Measurements from ENCODE around the gene UFSP1.

The UFSP1 gene

DNA sequence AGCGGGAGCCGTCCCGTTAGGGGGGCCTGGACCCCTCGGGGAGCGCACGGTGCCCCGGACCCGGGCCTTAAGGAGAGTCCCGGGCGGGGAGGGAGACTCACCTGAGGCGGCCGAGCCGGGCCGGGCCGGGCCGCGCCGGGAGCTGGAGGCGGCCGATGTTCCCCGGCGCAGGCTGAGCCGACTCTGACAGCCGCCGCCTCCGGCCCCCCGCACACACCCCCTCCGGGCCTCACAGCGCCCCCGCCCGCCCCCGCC is 6.1 kb upstream of the UFSP1 start, which contains the start of gene ACHE:
Gene ACHE (minus strand): TSS at position 188 of the 255 bp plus-strand sequence. CDS start 1,656 bp downstream, outside the sequence.
- no peak for DNase-seq

DNA sequence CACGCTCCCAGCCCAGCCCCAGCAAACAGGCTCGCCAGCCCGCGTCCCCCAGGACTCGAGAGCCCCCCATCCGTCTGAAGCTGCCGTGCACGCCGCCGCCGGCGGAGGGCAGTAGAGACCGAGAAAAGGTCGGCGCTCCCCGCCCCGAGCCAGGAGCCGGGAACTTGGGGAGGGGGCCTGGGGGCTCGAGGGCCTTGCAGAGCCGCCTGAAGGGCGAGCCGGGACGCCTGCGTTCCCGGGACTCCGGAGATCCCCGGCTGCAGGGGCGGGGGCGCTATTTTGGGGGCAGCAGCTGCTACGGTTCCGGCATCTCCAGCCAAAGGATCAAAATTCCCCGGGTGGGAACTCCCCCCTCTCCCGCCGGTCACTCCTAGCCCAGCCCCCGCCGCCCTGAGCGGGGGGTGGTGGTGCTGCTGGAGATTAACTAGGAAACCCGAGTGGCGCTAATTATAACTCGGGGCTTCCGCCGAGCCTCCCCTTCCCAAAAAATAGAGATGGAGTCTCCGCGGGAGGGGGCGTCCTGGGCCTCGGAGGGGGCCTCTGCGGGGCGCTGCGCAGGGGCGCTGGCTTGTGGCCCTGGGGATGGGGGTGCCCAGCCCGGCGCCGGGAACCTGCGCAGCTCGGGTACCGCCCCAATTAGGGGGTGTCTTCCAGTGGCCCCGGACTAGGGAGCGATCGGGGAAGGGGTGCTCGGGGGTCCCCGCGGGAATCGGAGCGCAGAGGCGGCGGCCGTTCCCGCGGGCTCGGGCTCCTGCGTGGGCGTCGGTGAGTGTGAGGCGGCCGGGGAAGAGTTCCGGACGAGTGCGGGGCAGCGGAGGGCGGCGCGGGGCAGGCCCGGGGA is 5.6 kb upstream of the UFSP1 start:
- DNase-seq, result peak; percentile 33

DNA sequence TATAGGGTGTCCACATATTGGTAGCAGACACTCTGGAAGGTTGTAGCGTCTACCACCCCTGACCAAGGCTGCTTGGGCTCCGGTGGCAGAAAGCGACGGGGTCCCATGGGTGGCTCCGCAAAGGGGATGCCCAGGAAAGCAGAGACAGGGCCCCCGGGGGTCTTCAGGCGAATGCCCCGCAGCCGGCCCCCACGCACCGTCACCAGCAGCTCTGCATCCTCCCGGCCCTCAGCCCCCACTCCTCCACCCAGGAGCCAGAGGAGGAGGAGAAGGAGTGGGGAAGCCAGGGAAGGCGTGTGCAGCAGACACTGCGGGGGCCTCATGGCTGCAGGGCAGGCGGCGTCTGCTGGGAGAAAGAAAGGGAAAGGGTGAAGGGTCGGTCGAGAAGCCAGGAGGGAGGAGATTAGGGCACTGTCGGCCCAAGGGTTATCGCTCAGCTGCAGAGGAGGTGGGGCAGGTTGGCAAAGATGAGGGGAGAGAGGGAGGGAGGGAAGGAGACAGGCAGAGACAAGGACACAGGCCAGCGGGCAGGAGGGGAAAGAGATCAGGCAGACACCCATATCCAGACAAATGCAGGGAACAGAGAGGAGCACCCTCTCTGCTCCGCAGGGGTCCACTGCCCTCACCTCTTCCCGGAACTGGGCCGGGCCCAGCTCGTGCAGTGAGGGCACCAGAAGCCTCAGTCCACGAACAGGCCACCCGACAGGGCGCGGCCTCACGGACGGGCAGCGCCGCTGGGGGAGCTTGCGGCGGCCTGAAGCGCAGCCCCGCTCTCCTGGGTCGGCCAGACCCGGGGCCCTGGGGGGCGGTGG is 4.6 kb upstream of the UFSP1 start:
- no peak for DNase-seq

GRCh38 chr7:100893318-100893895 is 3.9 kb upstream of the UFSP1 start:
- DNase-seq, result no peak

- DNase-seq, result no peak
Observed at GRCh38 chr7:100892364-100893317, 3.1 kb upstream of the UFSP1 start.

- no peak for DNase-seq
Observed at GRCh38 chr7:100891568-100892247, 2.2 kb upstream of the UFSP1 start.

DNA sequence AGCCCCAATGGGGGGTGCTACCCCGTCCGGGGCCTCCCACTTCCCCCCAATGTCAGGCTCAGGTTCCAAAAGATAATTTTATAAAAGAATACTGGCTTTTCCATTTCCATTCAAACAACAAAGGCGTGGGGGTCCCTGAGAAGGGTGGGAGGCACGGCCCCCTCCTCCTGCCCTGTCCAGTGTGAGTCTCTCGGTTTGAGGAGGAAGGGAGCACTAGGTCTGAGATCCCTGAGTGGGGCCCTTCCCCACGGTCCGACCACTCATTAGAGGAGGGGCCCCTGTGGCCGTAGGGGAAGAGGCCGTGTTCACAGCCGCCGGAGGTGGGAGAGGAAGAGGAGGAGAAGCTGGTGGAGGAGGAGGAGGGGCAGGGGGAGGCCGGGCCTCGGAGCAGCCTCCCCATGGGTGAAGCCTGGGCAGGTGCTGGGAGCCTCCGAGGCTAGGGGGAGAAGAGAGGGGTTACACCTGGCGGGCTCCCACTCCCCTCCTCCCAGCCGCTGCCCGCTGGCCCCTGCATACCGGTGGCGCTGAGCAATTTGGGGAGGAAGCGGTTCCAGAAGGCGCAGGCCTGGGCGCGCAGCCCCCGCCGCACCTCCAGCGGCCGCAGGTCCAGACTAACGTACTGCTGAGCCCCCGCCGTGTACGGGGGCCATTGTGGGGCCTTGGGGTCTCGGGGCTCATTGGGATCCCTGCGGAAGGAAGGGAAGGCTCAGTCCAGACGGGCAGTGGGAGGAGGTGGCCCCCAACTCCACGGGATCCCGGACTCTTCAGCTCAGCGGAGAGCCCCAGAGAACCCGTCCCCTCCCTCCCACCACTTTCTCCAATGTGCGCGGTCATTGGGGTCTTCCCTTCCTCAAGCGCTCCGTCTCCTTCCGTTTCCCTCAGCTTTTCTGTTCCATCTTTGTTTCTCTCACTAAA is 1.4 kb upstream of the UFSP1 start:
- no peak for DNase-seq

GRCh38 chr7:100888291-100888987 is 1.1 kb downstream of the UFSP1 start:
- no peak for DNase-seq

GRCh38 chr7:100887516-100888290 is 1.8 kb downstream of the UFSP1 start:
- peak; percentile 57 for DNase-seq

GRCh38 chr7:100886936-100887515 is 2.5 kb downstream of the UFSP1 start:
- no peak for DNase-seq

GRCh38 chr7:100886142-100886935 is 3.2 kb downstream of the UFSP1 start:
- DNase-seq, result no peak

DNA sequence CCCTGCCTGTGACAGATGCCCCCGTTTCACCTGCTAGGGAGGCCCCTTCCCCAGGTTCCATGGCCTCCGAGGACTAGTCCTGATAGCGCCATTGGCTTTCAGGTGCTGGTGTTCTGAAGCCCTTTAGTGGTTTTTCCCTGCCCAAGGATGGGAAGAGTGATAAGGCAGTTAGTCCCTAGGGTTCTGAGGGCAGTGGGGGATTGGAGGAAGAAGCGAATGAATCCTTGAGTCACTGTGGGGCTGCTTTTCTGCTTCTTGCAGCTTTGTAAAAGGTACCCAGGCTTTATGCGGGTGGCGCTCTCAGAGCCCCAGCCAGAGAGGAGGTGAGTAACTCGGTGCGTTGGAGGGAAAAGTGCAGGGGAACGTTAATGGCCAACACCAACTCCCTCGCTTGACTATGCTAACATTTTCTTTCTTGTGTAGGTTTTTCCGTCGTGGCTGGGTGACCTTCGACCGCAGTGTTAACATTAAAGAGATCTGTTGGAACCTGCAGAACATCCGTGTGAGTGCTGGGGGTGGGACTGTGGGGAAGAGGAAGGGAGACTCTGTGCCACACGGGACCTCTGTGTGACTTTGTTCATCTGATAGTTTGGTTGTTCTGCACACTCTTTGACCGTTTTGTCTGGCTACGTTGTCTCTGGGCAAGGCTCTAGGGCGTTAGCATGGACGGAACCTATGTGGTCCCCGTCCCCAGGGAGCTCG is 3.9 kb downstream of the UFSP1 start:
- DNase-seq, result no peak

- no peak for DNase-seq
Observed at GRCh38 chr7:100884736-100885439, 4.6 kb downstream of the UFSP1 start.

GRCh38 chr7:100882785-100883526 is 6.6 kb downstream of the UFSP1 start:
- DNase-seq, result no peak

- DNase-seq, result no peak
Observed at GRCh38 chr7:100882201-100882600, 7.3 kb downstream of the UFSP1 start.

DNA sequence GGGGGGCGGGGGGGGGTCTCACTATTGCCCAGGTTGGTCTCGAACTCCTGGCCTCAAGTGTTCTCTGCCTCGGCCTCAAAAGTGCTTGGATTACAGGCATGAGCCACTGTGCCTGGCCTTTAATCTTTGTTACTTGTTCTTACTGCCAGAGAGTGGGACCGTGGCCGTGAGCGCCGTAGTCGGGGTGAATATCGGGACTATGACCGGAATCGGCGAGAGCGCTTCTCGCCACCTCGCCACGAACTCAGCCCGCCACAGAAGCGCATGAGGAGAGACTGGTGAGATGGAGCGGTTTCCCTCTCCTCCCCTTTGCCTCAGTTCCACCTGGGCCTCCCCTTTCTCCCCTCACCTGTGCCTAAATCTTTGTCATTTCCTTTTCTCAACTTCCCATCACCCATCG is 8.4 kb downstream of the UFSP1 start:
- DNase-seq, result no peak

All from activated effector memory CD4-positive, alpha-beta T cell treated with Interleukin-2 at 50 U/mL for 16 hours (primary cell).